RCC 7860 (cell line): ENCODE data around the gene RASIP1.
"Not testable (repeated sequence)": the region's sequence is repeated elsewhere in the genome, so short reads cannot be mapped to it uniquely, and the experiment has no call there.

Experiments used
- DNase-seq: peaks from one replicate; pipeline ENCODE4 v3.0.0-alpha.2; 2015; ENCODE audit warnings: low spot score
- FAIRE-seq: peaks from 2 replicates; lab custom pipeline; 2012; peaks lifted over from hg19 to GRCh38; lab: Jason Lieb, UNC

RASIP1 gene

DNA sequence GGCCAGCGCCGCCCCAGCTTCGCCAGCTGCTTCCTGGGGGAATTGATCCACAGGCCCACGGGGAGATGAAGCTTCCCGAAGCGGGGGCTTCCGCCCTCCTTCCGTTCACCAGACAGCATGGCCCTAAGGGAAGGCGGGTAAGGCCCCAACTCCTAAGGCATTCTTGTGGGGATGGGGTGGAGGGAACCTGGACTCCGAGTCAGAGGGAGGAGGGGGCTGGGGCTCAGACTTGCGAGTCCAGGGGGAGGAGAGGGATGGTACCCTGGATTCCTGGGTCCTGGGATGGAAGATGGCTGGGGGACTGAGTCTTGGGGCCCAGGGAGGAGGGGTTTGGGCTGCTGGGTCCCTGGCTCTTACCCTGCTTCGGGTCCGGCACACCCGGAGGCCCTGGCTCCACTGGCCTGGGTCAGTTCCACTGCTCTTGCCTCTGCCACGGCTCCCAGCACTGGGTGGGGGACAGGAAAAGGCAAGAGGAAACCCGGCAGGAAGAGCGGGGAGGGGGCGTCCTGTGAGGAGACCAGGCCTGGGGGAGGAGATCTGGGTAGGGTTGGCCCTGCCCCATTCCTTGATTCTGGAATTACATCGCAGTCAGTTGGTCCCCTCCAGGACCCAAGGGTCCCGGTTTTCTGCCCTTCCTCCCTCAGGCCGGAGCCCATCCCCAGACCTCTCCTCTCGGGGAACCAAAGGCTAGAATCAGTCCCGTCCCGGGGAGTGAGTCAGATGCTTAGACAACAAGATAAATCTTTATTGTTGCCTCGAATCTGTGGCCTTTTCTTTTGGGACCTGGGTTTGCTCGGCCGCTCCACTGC, at the start of gene RASIP1:
Gene RASIP1 (minus strand): TSS at position 447 of the 809 bp plus-strand sequence. CDS start 328 bp downstream, at position 119.
- DNase-seq (no peak), FAIRE-seq (no peak)

DNA sequence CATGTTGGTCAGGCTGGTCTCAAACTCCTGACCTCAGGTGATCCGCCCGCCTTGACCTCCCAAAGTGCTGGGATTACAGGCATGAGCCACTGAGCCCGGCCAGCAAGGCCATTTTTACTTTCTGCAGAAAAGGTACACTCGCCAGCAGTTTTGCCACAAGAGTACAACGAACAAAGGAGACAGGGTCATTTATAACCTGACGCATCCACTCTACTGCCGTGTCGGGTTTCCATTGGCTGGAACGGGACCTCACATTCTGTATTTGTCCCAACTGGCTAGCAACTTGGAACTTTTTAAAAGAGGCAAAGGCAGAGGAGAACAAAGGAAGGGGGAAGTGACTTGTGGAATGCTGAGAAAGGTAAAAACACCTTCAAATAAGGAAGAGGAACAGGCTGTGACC, 46.9 kb upstream of the RASIP1 start:
- FAIRE-seq, DNase-seq: not testable (repeated sequence)

DNA sequence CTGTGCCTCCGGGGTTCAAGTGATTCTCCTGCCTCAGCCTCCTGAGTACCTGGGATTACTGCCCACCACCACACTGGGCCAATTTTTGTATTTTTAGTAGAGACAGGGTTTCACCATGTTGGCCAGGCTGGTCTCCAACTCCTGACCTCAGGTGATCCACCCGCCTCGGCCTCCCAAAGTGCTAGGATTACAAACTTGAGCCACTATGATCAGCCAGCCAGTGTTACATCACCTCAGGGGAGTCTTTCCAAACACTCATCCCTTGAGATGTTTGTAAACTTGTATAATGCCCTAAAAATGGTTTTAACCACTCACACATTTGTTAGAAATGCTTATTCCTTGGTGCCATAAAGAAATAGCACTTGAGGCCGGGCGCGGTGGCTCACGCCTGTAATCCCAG, 46.0 kb upstream of the RASIP1 start:
- FAIRE-seq, DNase-seq: not testable (repeated sequence)

GRCh38 chr19:48784527-48784926, 44.1 kb upstream of the RASIP1 start:
- FAIRE-seq (no peak), DNase-seq (no peak)

DNA sequence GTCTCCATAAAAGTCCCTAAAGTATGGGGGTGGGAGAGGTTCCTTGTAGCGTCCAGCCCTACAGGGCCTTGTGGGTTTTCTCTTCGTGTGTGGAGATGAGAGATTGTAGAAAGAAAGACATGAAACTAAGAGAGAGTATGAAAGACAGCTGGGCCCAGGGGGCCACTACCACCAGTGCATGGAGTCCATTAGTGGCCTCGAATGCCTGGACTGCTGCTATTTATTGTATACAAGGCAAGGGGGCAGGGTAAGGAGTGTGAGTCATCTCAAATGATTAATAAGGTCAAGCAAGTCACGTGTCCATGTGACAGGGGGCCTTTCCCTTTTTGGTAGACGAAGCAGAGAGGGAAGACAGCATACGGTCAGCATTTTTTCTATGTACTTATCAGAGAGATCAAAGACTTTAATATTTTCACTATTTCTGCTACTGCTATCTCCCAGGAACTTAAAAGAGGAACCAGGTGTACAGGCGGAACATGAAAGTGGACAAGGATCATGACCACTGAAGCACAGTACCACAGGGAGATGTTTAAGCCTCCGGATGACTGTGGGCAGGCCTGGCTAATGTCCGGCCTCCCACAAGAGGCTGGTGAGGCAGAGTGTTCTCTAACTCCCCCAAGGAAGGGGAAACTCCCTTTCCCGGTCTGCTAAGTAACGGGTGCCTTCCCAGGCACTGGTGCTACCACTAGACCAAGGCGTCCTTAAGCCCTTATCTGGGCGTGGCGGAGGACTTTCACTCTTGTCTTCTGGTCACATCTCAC, 40.4 kb upstream of the RASIP1 start:
- DNase-seq: peak; percentile 77

GRCh38 chr19:48779636-48780035, 39.2 kb upstream of the RASIP1 start:
- FAIRE-seq (no peak), DNase-seq (no peak)

More for the DNA sequence above, 40.4 kb upstream of the RASIP1 start:
- peak; percentile 82 for FAIRE-seq

DNA sequence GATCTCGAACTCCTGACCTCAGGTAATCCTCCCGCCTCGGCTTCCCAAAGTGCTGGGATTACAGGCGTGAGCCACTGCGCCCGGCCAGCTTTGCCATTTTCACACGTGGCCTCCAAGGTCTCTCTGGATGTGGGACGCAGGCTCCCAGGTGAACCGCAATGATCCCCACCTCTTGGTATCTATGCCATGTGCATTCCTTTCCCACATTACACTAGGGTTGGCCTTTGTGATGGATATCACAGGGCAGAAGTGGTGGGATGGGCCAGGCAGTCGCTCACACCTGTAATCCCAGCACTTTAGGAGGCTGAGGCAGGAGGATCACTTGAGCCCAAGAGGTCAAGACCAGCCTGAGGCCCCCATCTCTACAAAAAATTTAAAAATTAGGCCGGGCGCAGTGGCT, 37.3 kb upstream of the RASIP1 start:
- no peak for FAIRE-seq

DNA sequence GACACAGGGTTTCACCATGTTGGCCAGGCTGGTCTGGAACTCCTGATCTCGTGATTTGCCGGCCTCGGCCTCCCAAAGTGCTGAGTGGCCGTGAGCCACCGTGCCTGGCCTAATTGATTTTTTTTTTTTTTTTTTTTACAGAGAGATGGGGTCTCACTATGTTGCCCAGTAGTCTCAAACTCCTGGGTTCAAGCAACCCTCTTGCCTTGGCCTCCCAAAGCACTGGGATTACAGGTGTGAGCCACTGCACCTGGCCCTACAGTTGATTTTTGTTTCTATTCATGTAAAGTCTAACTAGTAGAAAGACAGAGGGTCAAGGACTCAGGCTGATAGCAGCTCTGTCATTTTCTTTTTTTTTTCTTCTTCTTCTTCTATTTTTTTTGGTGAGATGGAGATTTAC, 36.7 kb upstream of the RASIP1 start:
- DNase-seq (no peak), FAIRE-seq (no peak)

More for the DNA sequence above, 37.3 kb upstream of the RASIP1 start:
- DNase-seq: no peak

- FAIRE-seq (no peak), DNase-seq (no peak)
Measured at GRCh38 chr19:48772503-48772953, 32.1 kb upstream of the RASIP1 start.

- FAIRE-seq: no peak
- DNase-seq: no peak
Measured at GRCh38 chr19:48770734-48771472, 30.5 kb upstream of the RASIP1 start.

GRCh38 chr19:48770266-48770665, 29.9 kb upstream of the RASIP1 start:
- DNase-seq: no peak
- FAIRE-seq: no peak

GRCh38 chr19:48768994-48769713, 28.7 kb upstream of the RASIP1 start:
- FAIRE-seq (no peak), DNase-seq (no peak)

GRCh38 chr19:48768171-48768753, 27.9 kb upstream of the RASIP1 start:
- FAIRE-seq: not testable (repeated sequence)

GRCh38 chr19:48765816-48766215, 25.4 kb upstream of the RASIP1 start:
- FAIRE-seq, DNase-seq: not testable (repeated sequence)

More at GRCh38 chr19:48768171-48768753, 27.9 kb upstream of the RASIP1 start:
- DNase-seq: not testable (repeated sequence)

DNA sequence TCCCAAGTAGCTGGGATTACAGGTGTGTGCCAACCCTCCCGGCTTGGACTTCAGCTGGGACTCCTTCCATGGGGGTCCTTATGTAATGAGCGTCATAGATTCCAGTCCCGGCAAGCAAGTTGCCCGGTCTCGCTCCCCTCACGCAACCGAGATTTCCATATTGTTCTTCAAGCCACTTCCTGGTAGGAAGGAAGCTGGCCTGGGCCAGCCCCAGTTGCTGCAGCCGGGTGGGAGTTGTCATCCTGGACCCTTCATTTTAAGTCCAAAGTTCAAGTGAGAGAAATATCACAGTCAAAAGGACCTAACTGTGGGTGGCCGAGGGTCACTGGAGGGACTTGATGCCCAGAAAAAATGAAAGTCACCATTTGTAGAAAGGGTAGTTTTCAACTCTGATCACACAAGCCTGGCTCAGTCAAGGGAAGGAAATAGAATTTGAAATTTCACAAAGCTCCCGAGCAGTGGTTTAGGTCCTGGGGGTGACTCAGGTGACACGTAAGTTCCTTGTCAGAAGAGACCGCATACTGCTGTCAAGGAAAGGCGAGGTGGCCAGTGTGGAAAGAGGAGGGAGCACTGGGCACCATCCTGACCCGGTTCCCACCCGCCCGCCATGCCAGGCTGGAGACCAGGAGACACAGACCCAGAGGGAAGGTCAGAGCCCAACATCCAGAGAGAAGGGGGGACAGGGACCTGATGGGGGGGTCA, 20.2 kb upstream of the RASIP1 start:
- peak; percentile 44 for DNase-seq
- FAIRE-seq: no peak

DNA sequence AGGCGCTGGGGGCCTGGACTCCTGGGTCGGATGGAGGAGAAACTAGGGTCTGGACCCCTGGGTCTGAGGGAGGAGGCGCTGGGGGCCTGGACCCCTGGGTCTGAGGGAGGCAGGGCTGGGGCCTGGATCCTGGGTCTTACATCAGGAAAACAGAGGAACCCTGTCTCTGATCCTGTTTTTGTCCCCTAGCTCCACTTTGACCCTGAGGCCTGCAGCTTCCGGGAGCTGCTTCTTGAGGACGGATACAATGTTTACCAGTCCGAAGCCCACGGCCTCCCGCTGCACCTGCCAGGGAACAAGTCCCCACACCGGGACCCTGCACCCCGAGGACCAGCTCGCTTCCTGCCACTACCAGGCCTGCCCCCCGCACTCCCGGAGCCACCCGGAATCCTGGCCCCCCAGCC, 17.3 kb upstream of the RASIP1 start:
- FAIRE-seq (no peak), DNase-seq (no peak)

- DNase-seq (no peak), FAIRE-seq (no peak)
Measured at GRCh38 chr19:48757089-48757675, 16.8 kb upstream of the RASIP1 start.

DNA sequence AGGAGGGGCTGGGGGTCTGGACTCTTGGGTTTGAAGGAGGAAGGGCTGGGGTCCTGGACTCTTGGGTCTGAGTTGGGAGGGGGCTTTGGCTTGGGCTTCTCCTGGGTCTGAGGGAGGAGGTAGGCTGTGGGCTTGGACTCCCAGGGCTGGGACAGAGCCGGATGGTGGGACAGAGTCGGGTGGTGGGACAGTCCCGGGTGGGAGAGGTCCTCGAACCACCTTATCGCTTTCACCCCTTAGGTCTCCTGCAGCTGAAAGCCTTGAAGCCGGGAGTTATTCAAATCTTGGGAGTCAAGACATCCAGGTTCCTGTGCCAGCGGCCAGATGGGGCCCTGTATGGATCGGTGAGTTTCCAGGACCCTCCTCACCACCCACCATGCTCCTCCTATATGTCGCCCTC, 16.3 kb upstream of the RASIP1 start:
- FAIRE-seq (no peak), DNase-seq (no peak)

DNA sequence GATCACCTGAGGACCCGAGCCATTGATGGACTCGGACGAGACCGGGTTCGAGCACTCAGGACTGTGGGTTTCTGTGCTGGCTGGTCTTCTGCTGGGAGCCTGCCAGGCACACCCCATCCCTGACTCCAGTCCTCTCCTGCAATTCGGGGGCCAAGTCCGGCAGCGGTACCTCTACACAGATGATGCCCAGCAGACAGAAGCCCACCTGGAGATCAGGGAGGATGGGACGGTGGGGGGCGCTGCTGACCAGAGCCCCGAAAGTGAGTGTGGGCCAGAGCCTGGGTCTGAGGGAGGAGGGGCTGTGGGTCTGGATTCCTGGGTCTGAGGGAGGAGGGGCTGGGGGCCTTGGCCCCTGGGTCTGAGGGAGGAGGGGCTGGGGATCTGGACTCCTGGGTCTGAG, 15.8 kb upstream of the RASIP1 start:
- FAIRE-seq: no peak
- DNase-seq: no peak
